IMR-90 (cell line): ENCODE data around the gene DHX9. TPM values are rescaled to one million over a fixed set of nuclear protein-coding genes. Genes with fewer than 3 reads are reported as not detected.

ENCODE experiments used
- ATAC-seq: fragments of 200-7000 bp; cut with Tn5 transposase; 2 replicates; pipeline ENCODE4 v1.9.1; 2020; ENCODE audit warnings: low read depth, mild to moderate bottlenecking, moderate library complexity
- BruUV-seq: library from RNA; stranded (reverse); fragments of 400-500 nt; replicated peaks from 2 replicates; lab custom pipeline; 2021; lab: Mats Ljungman, UMichigan
- CTCF ChIA-PET: fragments of 300-600 bp; formaldehyde crosslinking; extraction: SDS; loops from one replicate; lab custom pipeline; 2021; ENCODE audit warnings: antibody characterized with exemption; lab: Yijun Ruan, JAX
- POLR2A ChIA-PET: fragments of 300-600 bp; sonication (Branson Sonifier 250); formaldehyde crosslinking; loops from one replicate; lab custom pipeline; 2022; ENCODE audit warnings: antibody characterized with exemption; ENCODE audit not compliant: unreplicated experiment; lab: Charles Lee
- DNase-seq: peaks from one replicate; pipeline ENCODE4 v3.0.0; 2013
- H2AFZ ChIP-seq: replicated peaks from 2 replicates; pipeline ENCODE3; 2013; ENCODE audit warnings: low read length, mild to moderate bottlenecking; ENCODE audit not compliant: poor library complexity
- H2AK5ac ChIP-seq: 2 replicates; pipeline ENCODE4 v1.6.1; 2013; ENCODE audit warnings: low read depth, low read length, inconsistent platforms
- H2AK9ac ChIP-seq: replicated peaks from 2 replicates; pipeline ENCODE3; 2013; ENCODE audit warnings: mild to moderate bottlenecking, low read depth, low read length, moderate library complexity; ENCODE audit not compliant: poor library complexity
- H2BK120ac ChIP-seq: 2 replicates; pipeline ENCODE4 v1.6.1; 2013; ENCODE audit warnings: low read depth, low read length, inconsistent platforms
- H2BK15ac ChIP-seq: 3 replicates; pipeline ENCODE4 v1.6.1; 2013; ENCODE audit warnings: low read depth, low read length, inconsistent platforms
- H2BK20ac ChIP-seq: 2 replicates; pipeline ENCODE4 v1.6.1; 2013; ENCODE audit warnings: low read depth, mild to moderate bottlenecking, inconsistent platforms, low read length, moderate library complexity
- H2BK5ac ChIP-seq: 2 replicates; pipeline ENCODE4 v1.6.1; 2013; ENCODE audit warnings: mild to moderate bottlenecking, low read depth, low read length, inconsistent platforms; ENCODE audit not compliant: poor library complexity, severe bottlenecking
- H3K14ac ChIP-seq: replicated peaks from 2 replicates; pipeline ENCODE4 v1.6.1; 2013; ENCODE audit warnings: low read depth, low read length, inconsistent platforms
- H3K18ac ChIP-seq: 2 replicates; pipeline ENCODE4 v1.6.1; 2013; ENCODE audit warnings: low read depth, low read length, control low read depth
- H3K23ac ChIP-seq: 2 replicates; pipeline ENCODE4 v1.6.1; 2013; ENCODE audit warnings: low read depth, low read length, inconsistent platforms
- H3K27ac ChIP-seq: 2 replicates; pipeline ENCODE4 v1.5.1; 2013; ENCODE audit warnings: mild to moderate bottlenecking, control low read depth, low read length; ENCODE audit not compliant: insufficient read depth
- H3K27me3 ChIP-seq: 2 replicates; pipeline ENCODE4 v1.6.1; 2013; ENCODE audit warnings: low read length; ENCODE audit not compliant: control insufficient read depth, insufficient read depth
- H3K36me3 ChIP-seq: 2 replicates; pipeline ENCODE4 v1.6.1; 2013; ENCODE audit warnings: low read length, mixed read lengths; ENCODE audit not compliant: control insufficient read depth, insufficient read depth
- H3K4ac ChIP-seq: 2 replicates; pipeline ENCODE4 v1.6.1; 2013; ENCODE audit warnings: low read depth, low read length, inconsistent platforms
- H3K4me1 ChIP-seq: 2 replicates; pipeline ENCODE4 v1.6.1; 2013; ENCODE audit warnings: low read length, mixed read lengths; ENCODE audit not compliant: control insufficient read depth, insufficient read depth
- H3K4me2 ChIP-seq: 2 replicates; pipeline ENCODE4 v1.6.1; 2013; ENCODE audit warnings: low read depth, mild to moderate bottlenecking, control low read depth, low read length, moderate library complexity
- H3K4me3 ChIP-seq: 2 replicates; pipeline ENCODE4 v1.5.1; 2013; ENCODE audit warnings: low read depth, mild to moderate bottlenecking, control low read depth, low read length, moderate library complexity; ENCODE audit not compliant: insufficient read depth
- H3K56ac ChIP-seq: 2 replicates; pipeline ENCODE4 v1.6.1; 2013; ENCODE audit warnings: low read length, inconsistent platforms; ENCODE audit not compliant: insufficient read depth; ENCODE audit errors: extremely low read depth
- H3K79me1 ChIP-seq, 2 experiments: 2 replicates each; pipeline ENCODE4 v1.6.1; 2013; ENCODE audit warnings: low read length in 2 of 2, inconsistent platforms in 1 of 2, low read depth in 1 of 2
- H3K9ac ChIP-seq: 2 replicates; pipeline ENCODE4 v1.6.1; 2013; ENCODE audit warnings: low read depth, low read length, control low read depth
- H3K9me1 ChIP-seq: 2 replicates; pipeline ENCODE4 v1.6.1; 2013; ENCODE audit warnings: low read length, inconsistent platforms; ENCODE audit not compliant: insufficient read depth
- H3K9me3 ChIP-seq: 2 replicates; pipeline ENCODE4 v1.6.1; 2013; ENCODE audit warnings: low read length; ENCODE audit not compliant: control insufficient read depth, insufficient read depth
- H4K20me1 ChIP-seq: 2 replicates; pipeline ENCODE4 v1.6.1; 2013; ENCODE audit warnings: low read length, inconsistent platforms; ENCODE audit not compliant: insufficient read depth
- H4K5ac ChIP-seq: 2 replicates; pipeline ENCODE4 v1.6.1; 2013; ENCODE audit warnings: mild to moderate bottlenecking, low read depth, low read length, control low read depth
- H4K8ac ChIP-seq, 2 experiments: 2 replicates each; pipeline ENCODE4 v1.6.1; 2013; ENCODE audit warnings: low read depth in 2 of 2, low read length in 2 of 2, control low read depth in 1 of 2, inconsistent platforms in 1 of 2
- H4K91ac ChIP-seq: 2 replicates; pipeline ENCODE4 v1.6.1; 2013; ENCODE audit warnings: low read depth, low read length, inconsistent platforms; ENCODE audit not compliant: insufficient read depth
- CEBPB ChIP-seq: IDR thresholded peaks from 2 replicates; pipeline ENCODE4 v1.6.1; 2012; ENCODE audit warnings: low read depth, low read length, improper control_type of control experiment
- CHD1 ChIP-seq: IDR thresholded peaks from 2 replicates; pipeline ENCODE4 v1.6.1; 2012; ENCODE audit warnings: low read depth, low read length, improper control_type of control experiment
- MAFK ChIP-seq: IDR thresholded peaks from 2 replicates; pipeline ENCODE4 v1.6.1; 2012; ENCODE audit warnings: low read depth, low read length, improper control_type of control experiment
- MAZ ChIP-seq: IDR thresholded peaks from 2 replicates; pipeline ENCODE4 v1.6.1; 2012; ENCODE audit warnings: low read depth, mild to moderate bottlenecking, low read length, improper control_type of control experiment, moderate library complexity, borderline replicate concordance
- NFE2L2 ChIP-seq: fragments of 150-350 bp; IDR thresholded peaks from 2 replicates; pipeline ENCODE4 v1.6.1; 2016; ENCODE audit warnings: low read depth, mild to moderate bottlenecking, low read length
- POLR2A ChIP-seq: IDR thresholded peaks from 2 replicates; pipeline ENCODE4 v1.6.1; 2012; ENCODE audit warnings: mild to moderate bottlenecking, low read depth, low read length
- RFX5 ChIP-seq: IDR thresholded peaks from 2 replicates; pipeline ENCODE4 v1.8.0; 2012; ENCODE audit warnings: low read depth, mild to moderate bottlenecking, low read length, moderate library complexity
- dilution Hi-C: fragments of 300-500 bp; cut with HindIII; formaldehyde crosslinking; loops from one replicate; pipeline ENCODE4 v1.14.3; 2018; ENCODE audit warnings: low sequenced_read_pairs; ENCODE audit not compliant: unreplicated experiment
- in situ Hi-C: fragments of 300-500 bp; cut with MboI; formaldehyde crosslinking; loops from 3 replicates; pipeline ENCODE4 v1.14.3; 2019; ENCODE audit warnings: low sequenced_read_pairs, inconsistent platforms, mixed read lengths
- intact Hi-C: fragments of 100-400 bp; cut with micrococcal nuclease; formaldehyde crosslinking; loops from 2 replicates; pipeline ENCODE4 v1.10.0; 2022
- polyA plus RNA-seq, 3 experiments: library from polyadenylated mRNA; depleted of rRNA; stranded (reverse); fragments of >200 nt; gene quantifications; 2 replicates each; pipeline ENCODE4 v1.2.3, GENCODE V29; 2012; ENCODE audit warnings: low replicate concordance in 1 of 3
- total RNA-seq: library from RNA; depleted of rRNA; stranded (reverse); fragments of >200 nt; gene quantifications from 2 replicates; pipeline ENCODE4 v1.2.3, GENCODE V29; 2012

DHX9 gene
- total and polyA plus RNA-seq, 2 of the 4 experiments (the other 2 are of a cell fraction): 119 to 211 TPM

- Histone ChIP-seq H3K9me1 (no peaks in the 10 kb centered on the region; the same call in none of the 2 replicates), H2BK5ac (no peak overlapping the region), H3K4me3 (no peak overlapping the region), H3K36me3 (peaks cover 57% of the 10 kb centered on the region), H2AK9ac (no peak overlapping the region), H3K56ac (no peak overlapping the region), H3K79me1 (peaks cover 19 to 21% of the 10 kb centered on the region in 2 experiments), H4K8ac (no peak overlapping the region), H3K23ac (no peak overlapping the region), H2BK120ac (no peak overlapping the region), H3K4me2 (no peak overlapping the region), H3K9ac (no peak overlapping the region), H4K5ac (no peak overlapping the region), H3K18ac (no peak overlapping the region), H2AFZ (no peak overlapping the region), H2AK5ac (no peak overlapping the region), H2BK20ac (no peak overlapping the region), H3K9me3 (no peaks in the 10 kb centered on the region), H2BK15ac (no peak overlapping the region), H3K14ac (no peak overlapping the region), H3K4me1 (no peaks in the 10 kb centered on the region), H4K20me1 (peaks cover 8% of the 10 kb centered on the region; the same call in 1 of the 2 replicates), H3K27ac (no peak overlapping the region), H3K27me3 (no peaks in the 10 kb centered on the region), H3K4ac (no peak overlapping the region), H4K91ac (no peak overlapping the region)
- DNase-seq (no peak), ATAC-seq (no peak)
- BruUV-seq: no TSS peak
- in situ Hi-C loops: loop anchor here (25.0 kb wide), 1 partner anchor 1835 kb away; no protein-coding TSS in a partner anchor
- ChIA-PET POLR2A (no interaction called here), CTCF (no interaction called here)
- dilution Hi-C loops: no loop called here
- intact Hi-C loops: no loop called here
- no peak for TF ChIP-seq MAFK
- TF ChIP-seq POLR2A: no peak
- no peak for TF ChIP-seq RFX5
- TF ChIP-seq CHD1: no peak
- TF ChIP-seq NFE2L2: no peak
- no peak for TF ChIP-seq MAZ
- TF ChIP-seq CEBPB: no peak
These were observed 38.2 kb downstream of the DHX9 start for GRCh38 chr1:182877331-182877730.
